Measurements from ENCODE around the gene IL13RA1.

The IL13RA1 gene

GRCh38 chrX:118751950-118752783 is 24.8 kb downstream of the IL13RA1 start:
- no peak overlapping the region for H3K27ac ChIP-seq
- TF ChIP-seq ZFX (IDR thresholded peaks at IDR 0.05; ENCODE audit: borderline replicate concordance): no peak

GRCh38 chrX:118755633-118756032 is 28.2 kb downstream of the IL13RA1 start:
- TF ChIP-seq CTCF (IDR thresholded peaks at IDR 0.05) (no peak), ZFX (IDR thresholded peaks at IDR 0.05; ENCODE audit: borderline replicate concordance) (no peak)
- H3K27ac ChIP-seq: no peak overlapping the region

- no peak for TF ChIP-seq CTCF (IDR thresholded peaks at IDR 0.05)
- TF ChIP-seq ZFX (IDR thresholded peaks at IDR 0.05; ENCODE audit: borderline replicate concordance): no peak
- H3K27ac ChIP-seq: no peak overlapping the region
Measured at GRCh38 chrX:118756101-118756500, 28.7 kb downstream of the IL13RA1 start.

- TF ChIP-seq ZFX (IDR thresholded peaks at IDR 0.05; ENCODE audit: borderline replicate concordance) (no peak), CTCF (IDR thresholded peaks at IDR 0.05) (no peak)
- no peak overlapping the region for H3K27ac ChIP-seq
Measured at GRCh38 chrX:118758511-118758910, 31.1 kb downstream of the IL13RA1 start.

GRCh38 chrX:118760025-118760424 is 32.6 kb downstream of the IL13RA1 start:
- no peak overlapping the region for H3K27ac ChIP-seq
- TF ChIP-seq CTCF (IDR thresholded peaks at IDR 0.05) (no peak), ZFX (IDR thresholded peaks at IDR 0.05; ENCODE audit: borderline replicate concordance) (no peak)

GRCh38 chrX:118761939-118762707 is 34.7 kb downstream of the IL13RA1 start:
- TF ChIP-seq CTCF (IDR thresholded peaks at IDR 0.05) (no peak; the same call in 1 of the 2 replicates), ZFX (IDR thresholded peaks at IDR 0.05; ENCODE audit: borderline replicate concordance) (no peak)
- H3K27ac ChIP-seq: no peak overlapping the region

GRCh38 chrX:118763489-118763888 is 36.1 kb downstream of the IL13RA1 start:
- no peak overlapping the region for H3K27ac ChIP-seq
- TF ChIP-seq ZFX (IDR thresholded peaks at IDR 0.05; ENCODE audit: borderline replicate concordance) (no peak), CTCF (IDR thresholded peaks at IDR 0.05) (no peak)

Measured in 22Rv1 (cell line).